GM21825 (cell line): ENCODE results near the gene CST9L.

Source experiments
- ATAC-seq: cut with Tn5 transposase; IDR thresholded peaks from one replicate; pipeline ENCODE4 v1.9.1; 2021; ENCODE audit warnings: mild to moderate bottlenecking, moderate library complexity; ENCODE audit not compliant: unreplicated experiment

The CST9L gene

DNA sequence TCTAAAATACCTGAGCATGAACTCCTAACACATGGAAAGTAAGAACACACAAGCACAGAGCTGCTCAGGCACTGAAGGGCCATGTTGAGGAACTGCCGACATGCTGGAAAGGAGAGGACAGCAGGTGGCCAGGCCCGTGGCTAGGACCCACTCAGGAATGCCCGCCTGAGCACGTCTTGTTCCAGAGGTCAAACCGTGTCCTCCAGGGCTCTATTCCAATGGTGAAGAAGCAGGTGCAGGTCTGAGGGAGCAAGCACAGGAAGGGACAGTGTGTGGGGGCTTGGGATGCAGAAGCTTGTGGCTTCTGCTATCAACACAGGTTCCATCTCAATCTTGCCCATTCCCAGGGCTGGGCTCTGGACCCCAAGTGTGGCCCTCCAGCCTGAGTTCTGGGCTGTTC lies 20.7 kb downstream of the CST9L start:
- no peak for ATAC-seq

DNA sequence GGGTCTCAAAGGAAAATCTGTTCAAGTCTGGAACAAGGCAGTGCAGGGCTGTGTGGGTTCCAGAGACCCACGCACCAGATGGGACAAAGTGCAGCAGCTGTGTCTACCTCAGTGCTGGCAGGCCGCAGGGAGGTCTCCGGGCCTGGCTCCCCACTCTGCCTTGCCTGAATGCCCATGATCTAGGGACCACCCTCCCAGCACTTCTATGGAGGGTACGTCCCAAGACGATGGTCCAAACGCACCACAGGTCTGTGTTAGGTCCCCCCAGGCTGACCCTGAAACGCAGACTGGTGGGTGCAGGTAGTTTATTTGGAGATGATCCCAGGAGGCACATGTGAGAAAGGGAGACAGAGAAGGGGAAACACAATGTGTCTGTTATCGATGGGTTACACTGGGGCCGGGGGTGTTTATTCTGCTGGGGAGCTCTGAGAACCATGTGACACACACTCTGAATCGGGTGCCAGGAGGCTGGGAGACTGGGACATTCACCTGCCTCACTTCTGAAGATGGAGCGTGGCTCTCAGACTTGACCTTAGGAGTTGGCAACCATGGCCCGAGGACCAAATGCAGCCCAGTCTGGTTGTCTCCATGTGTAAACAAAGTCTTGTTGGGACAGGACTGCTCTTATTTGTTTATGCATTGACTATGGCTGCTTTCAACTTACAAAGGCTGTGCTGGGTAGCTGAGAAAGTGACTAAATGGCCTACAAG lies 21.7 kb downstream of the CST9L start:
- ATAC-seq: no peak

DNA sequence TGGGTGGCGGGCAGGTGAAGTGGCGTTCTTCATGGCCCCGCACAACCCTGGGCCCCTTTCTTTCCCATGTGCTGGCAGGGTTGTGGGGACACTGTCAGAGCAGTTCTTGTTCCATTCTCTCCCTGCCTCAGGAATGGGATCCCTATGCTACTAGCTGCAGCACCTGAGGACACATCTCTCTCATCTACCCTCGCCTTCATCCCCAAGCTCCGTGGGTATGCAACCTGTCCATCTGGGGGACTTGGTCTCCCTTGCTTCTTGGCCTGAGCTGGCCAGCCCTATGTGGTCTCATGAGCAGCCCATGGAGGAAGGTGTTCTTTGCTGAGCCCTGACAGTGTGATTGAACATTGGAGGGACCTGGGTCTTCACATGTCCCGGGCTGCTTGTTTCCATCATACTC lies 24.2 kb downstream of the CST9L start:
- no peak for ATAC-seq

DNA sequence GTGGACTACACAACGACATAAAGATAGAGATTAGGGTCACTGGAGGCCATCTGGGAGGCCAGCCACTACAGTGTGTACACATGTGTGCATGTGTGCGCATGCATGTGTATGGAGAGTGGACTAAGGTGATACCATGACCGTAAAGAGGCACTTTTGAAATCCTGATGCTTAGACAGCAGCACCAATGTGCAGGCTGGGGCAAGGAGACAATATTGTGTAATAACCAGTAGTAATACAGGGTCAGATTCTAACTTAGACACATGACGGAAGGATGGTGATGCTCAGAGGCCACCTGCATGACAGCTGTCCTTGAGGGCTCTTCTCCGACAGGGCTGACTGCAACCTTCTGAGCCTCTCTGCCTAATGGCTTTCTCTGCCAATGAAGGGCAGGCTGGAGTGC lies 25.5 kb downstream of the CST9L start:
- no peak for ATAC-seq

DNA sequence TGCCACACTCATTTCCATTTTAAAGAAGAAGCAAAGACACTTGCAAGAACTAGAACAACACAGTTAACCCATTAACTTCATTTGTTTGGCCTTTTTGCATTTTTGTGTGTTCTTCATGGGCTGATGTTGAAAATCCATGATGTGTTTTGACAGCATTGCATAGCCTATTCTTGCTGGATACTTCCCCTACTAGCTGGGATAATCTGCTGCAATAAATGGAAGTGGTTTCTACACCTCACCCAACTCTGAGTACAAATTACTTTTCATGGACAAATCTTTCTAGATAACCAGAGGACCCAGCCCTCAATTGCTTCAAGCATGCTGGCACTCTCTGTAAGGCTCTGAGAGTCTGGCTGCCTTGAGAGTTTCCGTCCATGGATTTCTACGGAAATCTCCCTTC lies 26.5 kb downstream of the CST9L start:
- no peak for ATAC-seq

DNA sequence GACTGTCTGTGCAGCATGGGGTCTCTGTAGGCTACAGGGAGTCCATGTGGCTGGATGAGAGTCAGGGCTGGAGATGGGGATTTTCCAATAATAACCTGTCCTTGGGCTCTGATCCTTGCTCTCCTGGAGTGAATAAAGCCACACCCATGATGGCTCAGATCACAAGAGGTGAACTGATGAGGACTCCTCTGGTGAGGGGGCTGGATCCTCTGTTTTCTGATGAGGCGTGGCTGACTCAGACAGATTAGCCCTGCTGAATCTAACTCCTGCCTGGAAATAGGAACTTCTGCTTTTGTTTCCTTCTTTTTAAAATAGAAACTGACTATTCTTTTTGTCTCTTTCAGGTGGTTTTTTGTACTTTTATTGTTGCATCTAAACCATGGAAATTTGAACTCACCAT lies 27.0 kb downstream of the CST9L start:
- no peak for ATAC-seq

DNA sequence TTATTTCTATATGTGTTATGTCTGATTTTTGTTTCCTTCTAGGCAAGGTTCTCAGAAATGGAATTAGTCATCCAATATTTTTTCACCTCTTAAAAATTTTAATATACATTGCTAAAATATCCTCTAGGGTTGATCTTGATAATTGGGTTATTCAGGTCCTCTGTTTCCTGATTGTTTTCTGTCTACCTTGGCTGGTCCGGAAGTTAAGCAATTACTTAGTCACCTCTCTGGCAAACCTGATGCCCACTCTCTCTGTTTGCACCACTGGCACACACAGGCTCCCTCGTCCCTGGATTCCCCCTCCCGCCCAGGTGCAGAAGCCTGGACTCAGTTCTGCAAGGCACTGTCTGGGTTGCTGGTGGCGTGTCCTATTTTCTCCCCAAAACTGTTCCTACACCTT lies 27.7 kb downstream of the CST9L start:
- ATAC-seq: no peak

DNA sequence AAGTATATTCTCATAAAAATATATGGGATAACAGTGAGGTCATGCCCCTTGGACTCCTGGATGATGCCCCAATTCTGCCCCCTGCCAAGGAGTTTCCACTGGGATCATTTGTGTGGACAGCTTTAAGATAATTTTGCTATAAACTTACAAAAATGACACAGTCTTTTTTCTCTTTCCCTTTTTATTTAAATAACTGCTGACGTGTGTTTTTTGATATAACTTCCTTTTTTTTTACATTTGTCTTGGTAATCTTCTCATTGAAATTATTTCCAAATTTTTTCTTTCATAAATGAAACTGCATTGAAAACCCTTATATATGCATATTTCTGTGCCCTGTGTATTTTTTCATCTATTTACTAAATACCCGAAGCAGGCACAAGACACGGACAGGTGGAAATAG lies 31.3 kb downstream of the CST9L start:
- ATAC-seq: no peak

DNA sequence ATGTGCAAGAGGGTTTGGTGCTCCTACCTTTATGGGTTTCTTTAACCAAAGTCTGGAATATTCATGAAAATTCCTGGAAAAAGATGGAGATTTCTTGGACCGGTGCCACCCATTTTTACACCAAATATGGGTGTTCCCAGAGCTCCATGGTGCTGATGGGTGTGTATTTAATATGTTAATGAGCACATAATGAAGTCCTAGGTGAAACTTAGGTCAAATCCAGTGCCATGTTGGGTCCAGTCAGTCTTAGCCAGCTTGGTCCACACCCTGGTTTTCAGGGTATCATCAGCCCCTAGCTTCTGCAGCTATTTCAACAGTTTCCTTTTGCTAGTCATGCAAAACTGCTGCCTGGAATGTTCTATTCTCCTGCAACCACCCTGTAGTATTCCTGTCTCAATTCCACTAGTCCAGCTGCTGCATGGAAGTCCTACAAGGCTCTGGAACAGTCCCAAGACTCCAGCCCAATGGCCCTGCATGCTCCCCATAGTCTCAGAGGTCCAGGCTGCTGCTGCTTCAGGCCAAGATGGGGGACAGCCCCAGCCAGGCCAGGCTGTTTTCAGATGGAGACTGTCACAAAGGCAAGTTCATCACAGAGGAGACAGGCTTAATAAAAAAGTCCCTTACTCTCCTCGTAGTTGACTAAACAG lies 31.8 kb downstream of the CST9L start:
- no peak for ATAC-seq

DNA sequence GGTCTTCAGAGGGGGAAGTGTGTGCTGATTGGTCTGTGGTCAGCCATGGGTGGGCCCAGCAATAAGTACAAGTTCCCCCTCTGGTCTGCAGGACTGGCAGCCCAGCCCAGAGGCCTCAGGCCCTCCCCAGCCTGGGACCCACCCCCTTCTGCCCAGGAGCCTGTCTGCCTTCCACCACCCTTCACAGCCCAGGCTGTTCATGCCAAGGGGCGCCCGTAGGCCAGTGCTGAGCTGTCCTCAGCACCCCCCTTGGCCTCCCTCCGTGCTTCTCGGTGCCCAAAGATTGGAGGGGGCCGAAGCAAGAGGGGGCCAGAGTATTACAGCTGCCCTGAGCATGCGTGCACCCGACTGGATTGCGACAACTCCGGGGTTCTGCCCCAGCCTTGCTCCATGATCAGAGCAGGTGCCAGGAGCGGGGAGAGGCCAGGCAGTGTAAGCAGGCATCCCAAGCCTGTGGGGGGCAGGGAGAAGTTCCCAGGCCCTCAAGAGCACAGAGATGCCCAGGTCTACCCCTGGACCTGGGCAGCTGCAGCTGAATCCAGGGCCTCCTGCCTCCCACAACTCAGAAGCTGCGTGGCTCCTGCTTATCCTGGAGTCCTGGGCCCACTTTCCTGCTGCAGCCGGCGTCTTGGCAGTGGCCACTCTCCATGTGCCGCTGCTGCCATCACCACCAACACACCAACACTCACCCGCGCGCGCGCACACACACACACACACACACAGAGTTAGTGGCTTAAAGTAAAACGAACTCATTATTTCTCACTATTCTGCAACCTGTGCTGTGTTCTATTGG lies 33.3 kb downstream of the CST9L start:
- no peak for ATAC-seq

DNA sequence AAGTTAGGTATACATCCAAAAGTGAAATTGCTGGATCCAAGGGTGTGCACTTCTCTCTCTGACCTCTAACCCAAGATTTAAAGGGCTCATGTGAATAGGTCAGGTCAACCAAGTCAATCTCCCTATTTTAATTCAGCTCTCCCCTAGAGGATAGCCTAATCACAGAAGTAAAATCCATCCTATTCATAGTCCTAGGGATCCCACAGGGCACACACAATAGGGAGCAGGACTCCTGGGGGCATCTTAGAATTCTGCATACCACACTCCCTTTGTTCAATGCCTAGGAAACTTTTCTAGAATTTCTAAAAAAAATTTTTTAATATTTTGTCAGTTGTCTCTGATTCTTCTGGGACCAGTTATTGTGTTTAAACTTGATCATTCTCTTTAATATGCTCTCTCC lies 35.1 kb downstream of the CST9L start:
- no peak for ATAC-seq

DNA sequence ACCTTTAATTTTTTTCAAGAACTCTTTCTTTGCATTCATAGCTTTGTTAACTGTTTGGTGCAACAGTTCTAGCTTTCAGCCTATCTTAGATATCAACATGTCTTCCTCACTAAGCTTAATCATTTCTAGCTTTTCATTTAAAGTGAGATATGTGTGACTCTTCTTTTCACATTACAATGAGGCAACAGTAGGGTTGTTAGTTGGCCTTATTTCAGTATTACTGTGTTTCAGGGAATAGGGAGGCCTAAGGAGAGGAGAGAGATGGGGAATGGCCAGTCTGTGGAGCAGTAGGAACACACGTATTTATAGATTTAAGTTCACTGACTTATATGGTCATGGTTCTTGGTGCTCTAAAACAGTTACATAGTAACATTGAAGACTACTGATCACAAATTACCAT lies 35.8 kb downstream of the CST9L start:
- ATAC-seq: no peak

DNA sequence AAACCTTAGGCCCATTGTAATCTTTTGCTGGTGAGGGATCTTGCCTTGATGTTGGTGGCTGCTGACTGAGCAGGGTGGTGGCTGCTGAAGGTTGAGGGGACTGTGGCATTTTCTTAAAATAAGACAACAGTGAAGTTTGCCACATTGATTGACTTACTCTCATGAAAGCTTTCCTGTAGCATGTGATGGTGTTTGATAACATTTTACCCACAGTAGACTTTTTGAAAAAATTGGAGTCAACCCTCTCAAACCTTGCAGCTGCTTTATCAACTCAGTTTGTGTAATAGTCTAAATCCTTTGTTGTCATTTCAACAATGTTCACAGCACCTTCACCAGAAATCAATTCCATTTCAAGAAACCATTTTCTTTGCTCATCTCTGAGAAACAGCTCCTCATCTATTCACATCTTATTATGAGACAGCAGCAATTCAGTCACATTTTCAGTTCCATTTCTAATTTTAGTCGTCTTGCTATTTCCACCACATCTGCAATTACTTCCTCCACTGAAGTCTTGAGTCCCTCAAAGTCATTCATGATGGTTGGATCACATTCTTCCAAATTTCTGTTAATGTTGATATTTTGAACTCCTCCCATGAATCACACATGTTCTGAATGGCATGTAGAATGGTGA lies 37.2 kb downstream of the CST9L start:
- ATAC-seq: no peak

DNA sequence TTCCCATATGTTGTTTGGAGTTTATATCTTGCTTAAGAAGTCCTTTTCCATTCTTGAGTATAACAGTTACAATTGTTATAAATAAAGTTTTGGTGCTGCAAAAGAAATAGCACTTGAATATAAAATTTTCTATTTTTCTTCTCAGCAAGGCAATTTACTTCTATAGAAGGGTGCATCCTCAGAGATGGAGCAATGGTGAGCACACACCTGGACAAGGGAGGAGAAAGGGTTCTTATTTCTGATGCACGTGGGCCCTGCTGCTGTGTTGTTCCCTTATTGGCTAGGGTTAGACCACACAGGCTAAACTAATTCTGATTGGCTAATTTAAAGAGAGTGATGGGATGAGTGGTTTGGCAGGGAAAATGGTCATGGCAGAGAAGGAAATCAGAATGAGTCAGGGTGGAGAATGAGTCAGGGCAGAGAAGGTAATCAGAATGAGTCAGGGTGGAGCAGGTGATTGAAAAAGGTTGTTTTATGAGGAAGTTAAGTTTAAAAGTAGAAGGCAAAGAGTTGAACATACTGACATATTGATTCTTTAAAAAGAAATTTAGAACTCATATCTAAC lies 39.3 kb downstream of the CST9L start:
- ATAC-seq: no peak

DNA sequence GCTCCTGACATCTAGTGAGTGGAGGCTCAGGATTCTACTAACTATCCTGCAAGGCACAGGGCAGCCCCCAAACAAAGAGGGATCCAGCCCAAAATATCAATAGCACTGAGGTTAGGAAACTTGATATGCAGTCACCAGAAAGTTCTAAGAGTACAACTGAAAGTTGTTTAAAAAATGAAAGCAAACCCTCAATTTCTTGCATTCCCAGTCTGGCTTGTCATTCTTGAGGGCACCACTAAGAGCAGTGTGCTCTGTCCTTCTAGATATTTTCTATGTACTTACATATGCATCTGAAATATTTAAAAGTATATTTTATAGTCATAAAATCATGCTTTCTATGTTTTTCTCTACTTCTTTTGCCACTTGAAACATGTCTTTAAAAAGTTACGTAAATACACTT lies 41.4 kb downstream of the CST9L start:
- ATAC-seq: no peak

DNA sequence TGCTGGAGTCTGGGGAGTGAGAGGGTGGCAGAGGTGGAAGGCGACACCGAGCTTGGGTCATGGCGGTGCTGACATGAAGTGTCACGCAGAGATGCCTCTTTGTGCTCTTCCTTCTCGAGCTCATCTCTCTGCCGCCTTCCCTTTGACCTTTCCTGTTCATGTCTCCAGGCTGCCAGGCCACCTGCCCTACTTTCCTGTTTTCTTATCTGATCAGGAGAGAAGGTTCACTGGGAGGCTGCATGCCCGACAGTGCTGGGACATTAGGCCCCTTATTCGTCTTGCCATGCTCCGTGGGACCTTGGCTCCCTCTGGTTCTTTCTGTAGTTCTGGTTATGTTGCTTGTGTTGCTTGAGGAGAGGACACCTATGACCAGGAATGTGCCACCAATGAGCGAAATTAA lies 44.1 kb downstream of the CST9L start:
- ATAC-seq: no peak

DNA sequence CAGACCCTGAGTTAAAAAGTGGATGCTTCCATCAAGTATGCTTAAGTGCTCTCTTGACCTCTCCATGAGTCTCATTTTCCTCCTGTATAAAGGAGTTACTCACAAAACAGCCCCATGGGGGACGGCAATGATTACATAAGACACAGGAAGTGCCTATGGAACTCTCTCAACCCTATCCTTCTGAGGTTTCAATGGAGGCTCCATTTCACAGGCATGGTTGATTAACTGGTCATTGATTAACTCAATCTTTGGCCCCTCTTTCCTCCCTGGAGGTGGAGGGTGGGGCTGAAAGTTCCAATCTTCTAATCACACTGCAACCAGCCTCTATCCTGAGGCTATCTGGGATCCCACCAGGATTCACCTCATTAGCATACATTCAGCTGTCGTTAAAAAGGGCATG lies 48.1 kb downstream of the CST9L start:
- ATAC-seq: no peak

DNA sequence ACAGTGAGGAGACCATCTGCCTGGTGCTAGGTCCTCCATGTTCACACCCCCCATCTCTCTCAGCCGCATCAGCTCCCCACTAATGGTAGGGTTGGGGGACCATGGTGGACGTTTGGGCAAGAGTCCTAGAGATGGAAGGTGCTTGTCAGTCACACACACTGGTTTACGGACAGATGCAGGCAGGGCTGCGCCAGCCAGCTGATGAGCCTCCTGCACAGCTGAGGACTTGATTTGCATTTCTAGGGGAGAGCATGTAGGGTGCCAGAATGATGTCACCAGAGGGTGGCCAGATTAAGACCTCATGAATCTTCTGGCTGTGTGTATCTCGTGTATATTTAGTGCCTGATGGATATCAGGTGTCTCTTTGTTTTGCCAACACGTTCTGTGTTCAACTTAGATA lies 48.7 kb downstream of the CST9L start:
- no peak for ATAC-seq

DNA sequence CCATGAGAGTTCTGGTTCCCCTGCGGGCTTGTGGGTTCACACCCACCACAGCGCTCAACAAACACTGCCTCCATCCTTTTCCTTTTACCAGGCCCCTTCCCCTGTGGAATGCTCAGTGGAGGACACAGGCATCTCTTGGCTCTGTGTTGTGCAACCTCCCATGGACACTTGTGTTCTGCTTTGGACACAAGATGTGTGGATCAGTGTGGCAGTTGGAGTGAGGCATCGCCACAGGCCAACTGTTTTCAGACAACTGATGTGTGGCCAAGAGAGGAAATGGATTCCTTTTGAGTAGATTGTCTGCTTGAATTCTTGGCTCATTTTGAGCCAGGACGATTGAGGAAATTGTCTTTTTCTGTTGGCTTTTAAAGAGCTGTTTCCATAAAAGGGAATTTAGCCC lies 50.6 kb downstream of the CST9L start:
- ATAC-seq: no peak

DNA sequence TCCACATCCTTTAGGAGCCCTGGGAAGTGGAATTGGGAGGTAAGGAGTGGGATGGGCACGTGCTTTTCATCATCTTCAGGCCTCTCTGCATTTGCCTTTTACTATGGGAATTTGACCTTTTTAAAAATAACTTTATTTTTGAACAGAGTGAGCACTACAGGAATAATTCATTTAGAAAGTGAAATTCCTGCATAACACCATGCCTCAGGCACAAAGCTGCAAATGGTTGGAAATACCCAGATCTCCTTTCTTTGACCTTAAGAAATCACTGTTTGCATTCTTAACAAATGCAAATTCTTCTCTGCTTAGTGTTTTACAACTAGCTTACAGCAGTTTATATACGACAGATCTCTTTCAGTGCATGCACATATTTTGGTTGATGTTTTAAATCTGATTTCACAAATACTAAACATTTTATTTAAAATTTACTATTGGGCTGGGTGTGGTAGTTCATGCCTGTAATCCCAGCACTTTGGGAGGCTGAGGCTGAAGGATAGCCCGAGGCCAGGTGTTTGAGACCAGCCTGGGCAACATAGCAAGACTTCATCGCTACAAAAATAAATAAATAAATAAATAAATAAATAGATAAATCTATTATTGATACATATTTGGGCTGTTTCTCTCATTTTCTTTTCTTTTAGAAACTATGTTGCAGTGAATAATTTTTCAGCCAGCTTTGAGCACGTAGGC lies 52.9 kb downstream of the CST9L start:
- no peak for ATAC-seq

DNA sequence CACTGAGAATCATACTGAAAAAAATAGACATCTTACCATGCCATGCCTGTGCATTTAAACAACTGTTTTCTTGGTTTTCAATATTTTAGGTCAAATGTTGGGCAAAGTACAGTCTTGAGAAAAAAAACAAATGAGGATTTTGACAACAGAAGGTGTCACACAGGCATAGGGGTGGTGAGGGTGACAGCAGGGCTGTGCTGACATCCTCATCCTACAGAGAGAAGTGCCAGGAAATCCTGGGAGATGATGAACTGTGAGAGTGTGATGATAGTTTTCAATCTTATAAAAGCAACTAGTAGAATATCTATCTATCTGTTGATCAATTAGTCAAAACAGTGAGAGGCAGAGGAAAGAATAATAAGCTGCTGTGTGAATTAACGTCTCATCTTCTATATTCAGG lies 53.4 kb downstream of the CST9L start:
- no peak for ATAC-seq
